GM12878 (cell line): ENCODE data around the gene DPAGT1. TPM values are rescaled to one million over a fixed set of nuclear protein-coding genes. Genes with fewer than 3 reads are reported as not detected.
A peak's percentile ranks its signal among the peaks of the same experiment; 100 is the strongest.

Experiments used
- ATAC-seq: fragments of 200-7000 bp; cut with Tn5 transposase; 3 replicates; pipeline ENCODE4 v1.9.1; 2020; ENCODE audit warnings: mild to moderate bottlenecking, moderate library complexity
- BruUV-seq: library from RNA; stranded (reverse); fragments of 400-500 nt; replicated peaks from 2 replicates; lab custom pipeline; 2021; lab: Mats Ljungman, UMichigan
- CTCF ChIA-PET: fragments of 300-600 bp; sonication (Branson Sonifier 250); formaldehyde crosslinking; extraction: SDS; loops from one replicate; lab custom pipeline; 2021; ENCODE audit warnings: inconsistent platforms; lab: Yijun Ruan, JAX
- POLR2A ChIA-PET: fragments of 350-600 bp; formaldehyde crosslinking; extraction: SDS; loops from one replicate; lab custom pipeline; 2021; ENCODE audit warnings: inconsistent platforms; lab: Charles Lee
- RAD21 ChIA-PET: fragments of 300-600 bp; sonication (Branson Sonifier 250); formaldehyde crosslinking; loops from one replicate; lab custom pipeline; 2023; ENCODE audit warnings: antibody characterized with exemption; ENCODE audit not compliant: unreplicated experiment; lab: Charles Lee
- SMC1A ChIA-PET: fragments of 300-600 bp; sonication (Branson Sonifier 250); formaldehyde crosslinking; loops from one replicate; lab custom pipeline; 2023; ENCODE audit not compliant: unreplicated experiment, uncharacterized antibody; lab: Charles Lee
- DNase-seq: peaks from one replicate; pipeline ENCODE4 v3.0.0-alpha.2; 2011; ENCODE audit warnings: low read depth, low spot score
- FAIRE-seq: peaks from 3 replicates; lab custom pipeline; 2011; peaks lifted over from hg19 to GRCh38; lab: Jason Lieb, UNC
- H2AFZ ChIP-seq: 2 replicates; pipeline ENCODE4 v1.6.0; 2011; ENCODE audit warnings: low read depth, low read length, control low read depth; ENCODE audit not compliant: control insufficient read depth
- H3K27ac ChIP-seq: 2 replicates; pipeline ENCODE4 v1.5.1; 2011; ENCODE audit warnings: control low read depth; ENCODE audit not compliant: control insufficient read depth, insufficient read depth
- H3K27me3 ChIP-seq, 2 experiments: replicated peaks in 1 of 2; 2 replicates each; pipeline versions ENCODE4 v1.6.0 to v1.6.1; 2011; ENCODE audit warnings: low read length in 1 of 2; ENCODE audit not compliant: control insufficient read depth in 2 of 2, insufficient read depth in 2 of 2
- H3K36me3 ChIP-seq, 2 experiments: 2 replicates each; pipeline ENCODE4 v1.5.1; 2011; ENCODE audit warnings: low read length in 1 of 2; ENCODE audit not compliant: control insufficient read depth in 2 of 2, insufficient read depth in 2 of 2
- H3K4me1 ChIP-seq: 2 replicates; pipeline ENCODE4 v1.6.1; 2011; ENCODE audit warnings: mild to moderate bottlenecking, low read length, moderate library complexity, mixed read lengths; ENCODE audit not compliant: control insufficient read depth, insufficient read depth
- H3K4me2 ChIP-seq: 2 replicates; pipeline ENCODE4 v1.6.0; 2011; ENCODE audit warnings: control low read depth; ENCODE audit not compliant: control insufficient read depth, insufficient read depth
- H3K4me3 ChIP-seq: fragments of 200-600 bp; sonication (generic); 2 replicates; pipeline ENCODE4 v1.5.1; 2016
- H3K79me2 ChIP-seq: 2 replicates; pipeline ENCODE4 v1.6.0; 2011; ENCODE audit warnings: low read length; ENCODE audit not compliant: control insufficient read depth, insufficient read depth
- H3K9ac ChIP-seq: 2 replicates; pipeline ENCODE4 v1.8.0; 2011; ENCODE audit warnings: low read length, control low read depth, mixed read lengths; ENCODE audit not compliant: control insufficient read depth, insufficient read depth
- H3K9me3 ChIP-seq: replicated peaks from 3 replicates; pipeline ENCODE4 v1.5.1; 2011; ENCODE audit warnings: mild to moderate bottlenecking, low read length; ENCODE audit not compliant: control insufficient read depth, insufficient read depth
- H4K20me1 ChIP-seq: 2 replicates; pipeline ENCODE4 v1.6.0; 2011; ENCODE audit not compliant: control insufficient read depth, insufficient read depth
- BACH1 ChIP-seq: fragments of 450-650 bp; IDR thresholded peaks from 2 replicates; pipeline ENCODE4 v1.6.1; 2017; ENCODE audit warnings: mild to moderate bottlenecking, borderline replicate concordance
- CHD4 ChIP-seq: fragments of 200-600 bp; sonication (generic); IDR thresholded peaks from 2 replicates; pipeline ENCODE4 v1.6.1; 2016; ENCODE audit warnings: mild to moderate bottlenecking
- EGR1 ChIP-seq, 2 experiments: IDR thresholded peaks; 1 replicate in 1 of 2; 2 replicates in 1 of 2; pipeline ENCODE4 v1.6.1; 2011 to 2012; ENCODE audit warnings: low read depth in 2 of 2, low read length in 2 of 2, borderline replicate concordance in 1 of 2, mild to moderate bottlenecking in 1 of 2, moderate library complexity in 1 of 2
- HCFC1 ChIP-seq: fragments of 150-350 bp; IDR thresholded peaks from 2 replicates; pipeline ENCODE4 v1.6.1; 2014; ENCODE audit warnings: low read length
- IKZF1 ChIP-seq: fragments of 450-650 bp; conservative IDR thresholded peaks from 2 replicates; pipeline ENCODE4 v1.6.1; 2017; ENCODE audit warnings: antibody characterized with exemption, mild to moderate bottlenecking
- IRF4 ChIP-seq: IDR thresholded peaks from 2 replicates; pipeline ENCODE4 v1.6.1; 2011; ENCODE audit warnings: low read depth, low read length
- JUNB ChIP-seq: IDR thresholded peaks from 2 replicates; pipeline ENCODE4 v1.6.1; 2016; ENCODE audit warnings: antibody characterized with exemption, mild to moderate bottlenecking
- MAX ChIP-seq: IDR thresholded peaks from 2 replicates; pipeline ENCODE4 v1.6.1; 2012; ENCODE audit warnings: low read depth, low read length, improper control_type of control experiment
- MLLT1 ChIP-seq: fragments of 450-650 bp; IDR thresholded peaks from 2 replicates; pipeline ENCODE4 v1.6.1; 2016; ENCODE audit warnings: mild to moderate bottlenecking
- NFIC ChIP-seq: IDR thresholded peaks from 2 replicates; pipeline ENCODE4 v1.6.1; 2012; ENCODE audit warnings: low read depth, mild to moderate bottlenecking, inconsistent platforms, low read length, moderate library complexity
- NFYB ChIP-seq: IDR thresholded peaks from 2 replicates; pipeline ENCODE4 v1.6.1; 2011; ENCODE audit warnings: low read depth, mild to moderate bottlenecking, low read length, improper control_type of control experiment, moderate library complexity; ENCODE audit not compliant: insufficient read depth
- PAX8 ChIP-seq: fragments of 450-650 bp; IDR thresholded peaks from 2 replicates; pipeline ENCODE4 v1.6.1; 2017; ENCODE audit warnings: mild to moderate bottlenecking, moderate library complexity
- RB1 ChIP-seq: fragments of 450-650 bp; formaldehyde crosslinking; IDR thresholded peaks from 2 replicates; pipeline ENCODE4 v1.6.1; 2017; ENCODE audit warnings: mild to moderate bottlenecking, borderline replicate concordance
- REST ChIP-seq: IDR thresholded peaks from 2 replicates; pipeline ENCODE4 v1.6.1; 2012; ENCODE audit warnings: mild to moderate bottlenecking, low read depth, low read length
- SIN3A ChIP-seq: IDR thresholded peaks from 2 replicates; pipeline ENCODE4 v1.6.1; 2012; ENCODE audit warnings: low read depth, low read length, improper control_type of control experiment
- SMAD5 ChIP-seq: IDR thresholded peaks from 2 replicates; pipeline ENCODE4 v1.6.1; 2016; ENCODE audit warnings: antibody characterized with exemption, low read depth
- STAT1 ChIP-seq: fragments of 450-650 bp; conservative IDR thresholded peaks from 2 replicates; pipeline ENCODE4 v1.6.1; 2014; ENCODE audit warnings: antibody characterized with exemption, mild to moderate bottlenecking
- ZNF217 ChIP-seq: fragments of 450-650 bp; IDR thresholded peaks from 2 replicates; pipeline ENCODE4 v1.6.1; 2017; ENCODE audit warnings: antibody characterized with exemption, mild to moderate bottlenecking
- WGBS: methylation state at CpG from one replicate; pipeline ENCODE4 v1.1.6; 2016; ENCODE audit warnings: low lambda C conversion rate; ENCODE audit not compliant: insufficient replicate concordance, insufficient coverage; ENCODE audit errors: missing lambda C conversion rate; 5-methylcytosine and 5-hydroxymethylcytosine counted together
- in situ Hi-C: fragments of 300-500 bp; cut with MboI; formaldehyde crosslinking; loops from 9 replicates; pipeline ENCODE4 v1.14.3; 2018; ENCODE audit warnings: mixed read lengths
- intact Hi-C: fragments of 100-400 bp; cut with micrococcal nuclease; formaldehyde crosslinking; loops from one replicate; pipeline ENCODE4 v1.14.2; 2022; ENCODE audit not compliant: unreplicated experiment
- polyA plus RNA-seq, 11 experiments: library from polyadenylated mRNA; depleted of rRNA in 4 of 11; unstranded in 6 of 11; stranded (reverse) in 5 of 11; fragments of >200 nt; fragmentation: Nextera tagmentation in 4 of 11; fragmentation: Illumina TruSeq in 1 of 11; extraction: Ambion mirVana in 4 of 11; extraction: Trizol in 1 of 11; gene quantifications; 1 replicate in 1 of 11; 2 replicates in 10 of 11; pipeline versions ENCODE4 v1.2.1 to v1.2.3, GENCODE V29; 2011 to 2016; ENCODE audit warnings: inconsistent platforms in 2 of 11, missing spikeins in 2 of 11, low read depth in 1 of 11
- total RNA-seq, 4 experiments: library from RNA; depleted of rRNA in 3 of 4; stranded (reverse); fragments of >200 nt in 3 of 4; fragmentation: Illumina TruSeq in 1 of 4; extraction: Trizol in 1 of 4; gene quantifications; 2 replicates each; pipeline versions ENCODE4 v1.2.1 to v1.2.3, GENCODE V29; 2013 to 2021

Gene DPAGT1
- total and polyA plus RNA-seq, 10 of the 15 experiments (the other 5 are each of a cell fraction or from before 2014, with no cell fraction given) = 20.5 to 95.6 (median 54.3) TPM

GRCh38 chr11:119067371-119068222 lies 34.1 kb downstream of the DPAGT1 start, which contains the start of gene VPS11:
Gene VPS11, plus strand, starts transcription at chr11:119067818. Its CDS starts 6 bp downstream, at chr11:119067824.
- intact Hi-C loops = loop anchor here (1.0 to 5.0 kb wide), 4 partner anchors 17 to 270 kb away; partner anchors contain the start of gene HMBS
- ChIA-PET POLR2A (interaction anchor here (0.6 to 3.5 kb wide), 25 partner anchors 10 to 278 kb away, joined by 3 to 48 read pairs (median 4); partner anchors contain the start of genes C2CD2L, CBL, DPAGT1 and HINFP), RAD21 (interaction anchor here (0.6 to 1.9 kb wide), 19 partner anchors 11 to 271 kb away, joined by 3 to 20 read pairs (median 5); partner anchors contain the start of genes C2CD2L, CBL, DPAGT1 and HINFP), CTCF (interaction anchor here (0.6 to 2.7 kb wide), 19 partner anchors 10 to 271 kb away, joined by 3 to 13 read pairs (median 5); partner anchors contain the start of genes DPAGT1, HMBS, HYOU1 and RPS25), SMC1A (interaction anchor here (0.8 to 1.8 kb wide), 14 partner anchors 11 to 255 kb away, joined by 3 to 9 read pairs (median 4); partner anchors contain the start of genes HINFP, HMBS, HYOU1 and RPS25)
- Histone ChIP-seq H3K27ac (peak within 1 kb of the TSS; percentile 59), H3K4me3 (peak within 1 kb of the TSS; percentile 80), H3K4me2 (peak within 1 kb of the TSS; percentile 64), H3K27me3 (no peaks in the 10 kb centered on the region), H3K36me3 (peaks cover 0 to 5% of the 10 kb centered on the region in 2 experiments; a peak in 2 of 4 replicates), H4K20me1 (no peaks in the 10 kb centered on the region), H3K9me3 (no peaks in the 10 kb centered on the region), H3K4me1 (no peaks in the 10 kb centered on the region), H3K9ac (peak within 1 kb of the TSS; percentile 86), H3K79me2 (peaks cover 10% of the 10 kb centered on the region), H2AFZ (peak within 1 kb of the TSS; percentile 93)
- in situ Hi-C loops = no loop called here
- DNase-seq (peak; percentile 78), ATAC-seq (peak; percentile 98), FAIRE-seq (peak; percentile 97)
- TSS peak; percentile 85 for BruUV-seq
- WGBS = 1% methylated on average over 47 of the region's 49 CpGs
- TF ChIP-seq MLLT1 = peak; percentile 63; the same call in 1 of the 2 replicates
- TF ChIP-seq STAT1 = peak; percentile 64; the same call in 1 of the 2 replicates
- TF ChIP-seq NFIC = peak; percentile 71; the same call in 1 of the 2 replicates
- peak; percentile 66 for TF ChIP-seq HCFC1
- no peak for TF ChIP-seq JUNB
- TF ChIP-seq BACH1 = no peak
- TF ChIP-seq IKZF1 = peak; percentile 73
- TF ChIP-seq IRF4 = 0 out of 2 replicates have a peak, but pooled peaks have one; percentile 8
- TF ChIP-seq SIN3A = peak; percentile 96
- TF ChIP-seq ZNF217 = no peak
- TF ChIP-seq SMAD5 = 0 out of 2 replicates have a peak, but pooled peaks have one; percentile 20
- peak; percentile 54; the same call in 1 of the 2 replicates for TF ChIP-seq PAX8
- TF ChIP-seq NFYB = peak; percentile 76
- TF ChIP-seq CHD4 = no peak
- peak; percentile 89 for TF ChIP-seq MAX
- TF ChIP-seq RB1 = no peak
- no peak for TF ChIP-seq REST
- TF ChIP-seq EGR1 (IDR thresholded peaks at IDR 0.05; ENCODE audit: borderline replicate concordance in 1 of 2, low read depth in 2 of 2, low read length in 2 of 2) = peak in 1 of 2 experiments; percentile 33; a peak in 1 of 3 replicates
